NCI-H2227 (cell line): ENCODE measurements around the gene RNF212.

ENCODE experiments used
- DNase-seq: peaks from one replicate; lab custom pipeline; 2025; ENCODE audit not compliant: unreplicated experiment; lab: John Stamatoyannopoulos, UW

Gene RNF212

GRCh38 chr4:1090465-1091440, 22.6 kb downstream of the RNF212 start:
- DNase-seq = no peak

GRCh38 chr4:1090036-1090435, 23.3 kb downstream of the RNF212 start:
- no peak for DNase-seq

GRCh38 chr4:1087371-1087770, 26.0 kb downstream of the RNF212 start:
- no peak for DNase-seq

- no peak for DNase-seq
Observed at GRCh38 chr4:1086011-1086410, 27.4 kb downstream of the RNF212 start.

- no peak for DNase-seq
Observed at GRCh38 chr4:1085404-1085799, 28.0 kb downstream of the RNF212 start.

GRCh38 chr4:1084796-1085403, 28.5 kb downstream of the RNF212 start:
- no peak for DNase-seq

GRCh38 chr4:1084394-1084793, 29.0 kb downstream of the RNF212 start:
- no peak for DNase-seq

- DNase-seq = no peak
Observed at GRCh38 chr4:1082215-1083182, 30.9 kb downstream of the RNF212 start.

- DNase-seq = no peak
Observed at GRCh38 chr4:1081689-1082040, 31.7 kb downstream of the RNF212 start.

- no peak for DNase-seq
Observed at GRCh38 chr4:1080961-1081688, 32.2 kb downstream of the RNF212 start.

GRCh38 chr4:1080432-1080831, 32.9 kb downstream of the RNF212 start:
- no peak for DNase-seq

- no peak for DNase-seq
Observed at GRCh38 chr4:1079711-1080265, 33.6 kb downstream of the RNF212 start.

- DNase-seq = no peak
Observed at GRCh38 chr4:1078490-1078889, 34.9 kb downstream of the RNF212 start.

GRCh38 chr4:1077711-1078477, 35.5 kb downstream of the RNF212 start:
- DNase-seq = no peak

GRCh38 chr4:1075809-1076699, 37.3 kb downstream of the RNF212 start:
- DNase-seq = no peak

GRCh38 chr4:1075225-1075624, 38.1 kb downstream of the RNF212 start:
- DNase-seq = no peak

- DNase-seq = no peak
Observed at GRCh38 chr4:1074077-1074476, 39.3 kb downstream of the RNF212 start.

- DNase-seq = no peak
Observed at GRCh38 chr4:1072830-1073446, 40.4 kb downstream of the RNF212 start.
